ENCODE measurements around the gene TTLL9. TPM values are rescaled to one million over a fixed set of nuclear protein-coding genes. Genes with fewer than 3 reads are reported as not detected.

Gene TTLL9
- total and polyA plus RNA-seq, 2 experiments from 2014 or later = 0.09 to 0.15 TPM

- no peak for TF ChIP-seq CTCF (IDR thresholded peaks at IDR 0.05; ENCODE audit: low read depth, low read length)
- H3K9me3 ChIP-seq (ENCODE audit: low read depth) = no peaks in the 10 kb centered on the region
- DNase-seq (ENCODE audit: low read depth in 1 of 2, low spot score in 1 of 2) = no peak
- no peak overlapping the region for H3K4me3 ChIP-seq
- no peaks in the 10 kb centered on the region for H3K36me3 ChIP-seq
- H3K27ac ChIP-seq = no peak overlapping the region
- H3K27me3 ChIP-seq = no peaks in the 10 kb centered on the region
- H3K4me1 ChIP-seq (ENCODE audit: low read depth) = peaks cover 9% of the 10 kb centered on the region
Measured at GRCh38 chr20:31839782-31840487, 30.5 kb upstream of the TTLL9 start.

GRCh38 chr20:31840906-31841816, 29.3 kb upstream of the TTLL9 start:
- no peak for TF ChIP-seq CTCF (IDR thresholded peaks at IDR 0.05; ENCODE audit: low read depth, low read length)
- peak in 1 of 2 donors; percentile 27 for DNase-seq (ENCODE audit: low read depth in 1 of 2, low spot score in 1 of 2)
- H3K9me3 ChIP-seq (ENCODE audit: low read depth) = no peaks in the 10 kb centered on the region
- no peaks in the 10 kb centered on the region for H3K36me3 ChIP-seq
- no peak overlapping the region for H3K27ac ChIP-seq
- no peak overlapping the region for H3K4me3 ChIP-seq
- H3K27me3 ChIP-seq = no peaks in the 10 kb centered on the region
- H3K4me1 ChIP-seq (ENCODE audit: low read depth) = peaks cover 18% of the 10 kb centered on the region

- TF ChIP-seq CTCF (IDR thresholded peaks at IDR 0.05; ENCODE audit: low read depth, low read length) = no peak
- Histone ChIP-seq H3K4me3 (no peak overlapping the region), H3K36me3 (no peaks in the 10 kb centered on the region), H3K4me1 (ENCODE audit: low read depth) (peaks cover 18% of the 10 kb centered on the region), H3K27me3 (no peaks in the 10 kb centered on the region), H3K9me3 (ENCODE audit: low read depth) (no peaks in the 10 kb centered on the region), H3K27ac (no peak overlapping the region)
- DNase-seq (ENCODE audit: low read depth in 1 of 2, low spot score in 1 of 2) = peak in 1 of 2 donors; percentile 66
Measured at GRCh38 chr20:31841928-31842327, 28.5 kb upstream of the TTLL9 start.

- H3K4me3 ChIP-seq = no peak overlapping the region
- no peaks in the 10 kb centered on the region for H3K36me3 ChIP-seq
- H3K9me3 ChIP-seq (ENCODE audit: low read depth) = no peaks in the 10 kb centered on the region
- peak in 1 of 2 donors; percentile 80 for DNase-seq (ENCODE audit: low read depth in 1 of 2, low spot score in 1 of 2)
- TF ChIP-seq CTCF (IDR thresholded peaks at IDR 0.05; ENCODE audit: low read depth, low read length) = peak; percentile 3
- H3K4me1 ChIP-seq (ENCODE audit: low read depth) = peaks cover 18% of the 10 kb centered on the region
- H3K27me3 ChIP-seq = no peaks in the 10 kb centered on the region
- H3K27ac ChIP-seq = no peak overlapping the region
Measured at GRCh38 chr20:31842471-31843157, 27.8 kb upstream of the TTLL9 start.

GRCh38 chr20:31843288-31843687, 27.1 kb upstream of the TTLL9 start:
- Histone ChIP-seq H3K36me3 (no peaks in the 10 kb centered on the region), H3K27me3 (no peaks in the 10 kb centered on the region), H3K4me1 (ENCODE audit: low read depth) (peaks cover 18% of the 10 kb centered on the region), H3K9me3 (ENCODE audit: low read depth) (no peaks in the 10 kb centered on the region), H3K4me3 (no peak overlapping the region), H3K27ac (no peak overlapping the region)
- DNase-seq (ENCODE audit: low read depth in 1 of 2, low spot score in 1 of 2) = no peak
- no peak for TF ChIP-seq CTCF (IDR thresholded peaks at IDR 0.05; ENCODE audit: low read depth, low read length)
